MM.1S (cell line): ENCODE measurements around the gene CHRNA4.

ENCODE experiments used
- CTCF ChIP-seq: fragments of 300-600 bp; sonication (generic); IDR thresholded peaks from 2 replicates; pipeline ENCODE4 v1.5.1; 2016; ENCODE audit warnings: antibody characterized with exemption, low read length, mixed read lengths
- EZH2 ChIP-seq: fragments of 300-600 bp; sonication (generic); optimal IDR thresholded peaks from 2 replicates; pipeline ENCODE3; 2017; ENCODE audit warnings: low read depth, mild to moderate bottlenecking, antibody characterized with exemption, low read length, mixed read lengths
- EZH2phosphoT487 ChIP-seq: fragments of 300-600 bp; sonication (generic); IDR thresholded peaks from 2 replicates; pipeline ENCODE4 v1.6.1; 2018; ENCODE audit warnings: antibody characterized with exemption, low read length

- TF ChIP-seq EZH2 (no peak), CTCF (no peak), EZH2phosphoT487 (no peak)
Measured at GRCh38 chr20:63397946-63398450, 36.8 kb upstream of the CHRNA4 start.
